T-helper 1 cell treated with Interleukin-12 subunit alpha and Interleukin-12 subunit beta and Interleukin-4 antibody, amounts not matched to agents 30 ng/mL and 1 ng/mL, for 36 hours (primary cell): Measurements from ENCODE around the gene TRIM42. TPM values are rescaled to one million over a fixed set of nuclear protein-coding genes. Genes with fewer than 3 reads are reported as not detected.

ENCODE experiments used
- intact Hi-C: fragments of 100-400 bp; cut with micrococcal nuclease; formaldehyde crosslinking; loops from one replicate; pipeline ENCODE4 v1.15.1; 2024
- total RNA-seq: library from RNA; stranded (reverse); gene quantifications from 2 replicates; pipeline ENCODE4 v1.2.3, GENCODE V29; 2022

Gene TRIM42
- total RNA-seq = not detected in 2 replicates

DNA sequence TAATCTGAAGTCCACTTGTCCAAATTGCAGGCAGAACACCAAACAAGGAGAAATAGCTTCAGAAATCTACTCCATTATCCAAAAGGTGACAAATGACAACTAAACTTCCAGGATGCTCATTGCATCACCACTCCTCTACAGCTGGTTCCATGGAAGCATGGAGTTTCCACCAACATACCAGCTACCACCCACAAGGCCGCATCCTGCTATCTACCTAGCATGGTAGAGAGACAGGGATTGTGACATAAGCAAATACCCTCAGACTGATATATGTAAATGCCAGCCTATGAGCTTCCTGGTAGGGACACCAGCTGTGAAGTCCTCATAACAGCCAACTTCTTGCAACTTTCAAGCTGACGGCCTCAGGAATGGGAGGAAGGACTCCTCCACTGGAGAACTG lies at the start of gene TRIM42:
Gene TRIM42 (plus strand): TSS at position 301 of the 400 bp plus-strand sequence. CDS start 166 bp downstream, outside the sequence.
- intact Hi-C loops = no loop called here

DNA sequence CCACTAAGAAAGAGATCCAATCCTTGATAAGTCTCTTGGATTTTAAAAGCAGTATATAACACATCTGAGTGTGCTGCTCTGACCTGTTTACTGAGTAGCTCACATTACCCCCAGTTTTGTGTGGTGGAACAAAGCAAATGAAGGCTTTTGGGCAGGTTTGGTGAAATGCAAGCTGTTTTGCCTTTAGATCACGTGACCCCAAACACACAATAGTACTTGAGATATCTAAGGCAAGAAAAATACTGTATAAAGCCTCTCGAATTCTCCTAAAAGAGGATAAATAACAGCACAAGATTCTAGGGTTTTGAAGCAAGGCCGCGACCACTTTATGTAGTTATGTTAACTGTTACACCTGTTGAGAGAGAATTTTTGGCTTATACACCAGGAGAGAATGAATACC lies 49.3 kb upstream of the TRIM42 start:
- intact Hi-C loops = no loop called here

DNA sequence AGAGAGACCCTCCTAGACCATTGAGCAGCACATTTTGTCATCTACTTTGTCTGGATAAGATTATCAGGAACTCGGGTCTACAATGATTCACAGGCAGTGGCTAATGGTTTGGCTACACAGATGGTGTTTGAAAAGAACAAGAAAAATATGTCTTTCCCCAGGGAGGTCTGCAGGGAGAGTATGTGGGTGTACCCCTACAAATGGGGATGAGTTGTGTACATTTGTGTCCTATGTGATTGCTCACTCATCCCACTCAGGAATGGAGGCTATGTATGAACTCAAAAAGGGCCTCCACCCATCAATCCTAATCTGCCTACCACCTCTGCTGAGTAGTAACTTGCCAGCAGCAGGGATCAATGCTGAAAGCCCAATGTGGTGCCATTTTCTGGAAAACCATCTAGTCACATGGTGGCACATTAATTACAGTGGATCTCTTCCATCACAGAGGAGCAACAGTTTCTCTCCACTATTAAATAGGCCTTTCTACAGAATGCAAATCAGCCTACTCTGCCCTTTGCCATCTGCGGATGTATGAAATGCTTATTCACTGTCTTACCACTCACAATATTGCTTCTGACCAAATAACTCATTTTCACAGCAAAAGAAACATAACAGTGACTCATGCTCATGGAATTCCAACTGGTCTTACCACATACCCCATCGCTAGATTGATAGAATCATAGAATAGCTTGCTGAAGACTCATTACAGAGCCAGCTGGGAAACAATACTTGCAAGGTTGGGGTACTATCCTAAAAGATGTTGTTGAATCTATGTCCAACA lies 48.3 kb upstream of the TRIM42 start:
- intact Hi-C loops = no loop called here

DNA sequence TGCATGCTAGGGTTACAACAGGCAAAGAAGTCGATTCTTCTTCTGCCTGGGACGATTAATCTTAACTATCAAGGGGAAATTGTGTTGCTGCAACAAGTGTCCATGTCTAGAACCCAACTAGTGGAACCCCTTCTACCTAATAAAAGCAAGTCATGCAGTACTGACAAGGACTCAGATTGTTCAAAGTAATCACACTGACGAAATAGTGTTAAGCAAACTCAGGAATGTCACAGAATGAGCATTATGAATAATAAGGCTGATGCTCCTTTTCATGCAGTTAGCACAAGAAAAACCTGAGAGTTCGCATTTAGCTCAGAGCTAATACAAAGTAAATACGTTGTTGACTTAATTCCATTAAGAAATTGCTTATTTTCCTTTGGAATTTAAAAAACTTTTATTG lies 47.5 kb upstream of the TRIM42 start:
- intact Hi-C loops = no loop called here

DNA sequence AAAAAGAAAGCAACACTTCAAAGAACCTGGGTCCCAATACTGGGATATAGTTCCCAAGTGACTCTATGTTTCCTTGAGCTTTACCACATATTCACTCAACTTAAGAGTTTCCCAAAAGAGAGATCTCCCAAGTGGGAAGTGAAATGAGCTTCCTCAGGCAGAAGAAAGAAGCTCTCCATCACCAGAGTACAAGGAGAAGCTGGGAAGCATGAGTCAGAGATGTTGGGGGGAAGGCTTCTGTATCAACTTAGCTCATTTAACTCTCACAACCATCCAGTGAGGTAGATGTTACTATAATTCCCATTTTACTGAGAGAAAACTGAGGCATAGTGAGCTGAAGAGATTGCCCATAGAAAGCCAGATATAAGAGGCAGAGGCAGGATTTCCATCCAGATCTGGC lies 47.0 kb upstream of the TRIM42 start:
- intact Hi-C loops = no loop called here

DNA sequence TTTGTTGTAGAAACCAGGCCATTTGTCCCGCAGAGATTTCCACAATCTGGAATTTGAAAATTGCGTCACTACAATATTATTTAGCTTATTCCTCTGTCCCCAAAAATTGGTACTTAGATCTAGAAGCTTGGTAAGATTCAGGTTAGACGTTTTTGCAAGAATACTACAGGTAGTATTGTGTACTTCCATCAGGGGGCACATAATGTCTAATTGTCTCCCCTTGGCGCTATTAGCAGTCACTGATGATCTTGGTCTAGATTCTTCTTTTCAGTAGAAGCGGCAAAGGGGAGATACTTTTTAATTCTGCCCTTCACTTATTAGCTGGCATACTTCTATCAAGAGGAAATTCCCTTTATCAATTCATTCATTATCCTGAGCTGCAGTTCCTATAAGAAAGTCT lies 42.6 kb upstream of the TRIM42 start:
- intact Hi-C loops = no loop called here

DNA sequence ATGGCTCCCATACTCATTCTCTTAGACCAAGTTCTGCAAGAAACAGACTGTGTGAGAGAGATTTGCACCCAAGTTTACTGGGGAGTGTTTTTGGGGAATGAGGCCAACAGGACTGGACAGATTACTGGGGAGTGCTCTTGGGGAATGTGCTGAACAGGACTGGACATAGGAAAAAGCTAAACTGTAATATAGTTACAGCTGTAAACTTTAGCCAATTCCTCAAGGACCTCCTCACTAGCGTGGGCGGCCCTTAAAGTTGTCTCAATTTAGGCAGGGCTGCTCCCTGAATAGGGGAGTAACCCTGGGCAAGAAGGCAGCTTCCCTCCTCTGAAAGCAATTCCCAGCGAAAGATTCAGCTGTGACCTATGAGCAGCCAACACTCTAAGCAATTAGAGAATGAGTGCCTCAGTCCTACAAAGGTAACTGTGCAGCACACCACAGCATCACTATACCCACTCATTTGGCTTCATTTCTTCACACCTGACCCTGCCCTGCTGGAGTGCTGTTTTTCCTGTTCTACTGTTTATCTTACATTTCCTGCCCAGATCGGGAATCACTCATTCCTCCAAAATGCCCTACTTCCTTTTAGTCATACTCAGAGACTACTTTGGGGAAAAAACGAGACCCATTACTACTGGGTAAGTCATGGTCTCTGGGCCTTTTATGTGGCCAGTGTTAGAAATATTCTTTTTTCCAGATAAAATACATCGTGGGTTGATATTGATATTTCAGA lies 41.3 kb upstream of the TRIM42 start:
- intact Hi-C loops = no loop called here

DNA sequence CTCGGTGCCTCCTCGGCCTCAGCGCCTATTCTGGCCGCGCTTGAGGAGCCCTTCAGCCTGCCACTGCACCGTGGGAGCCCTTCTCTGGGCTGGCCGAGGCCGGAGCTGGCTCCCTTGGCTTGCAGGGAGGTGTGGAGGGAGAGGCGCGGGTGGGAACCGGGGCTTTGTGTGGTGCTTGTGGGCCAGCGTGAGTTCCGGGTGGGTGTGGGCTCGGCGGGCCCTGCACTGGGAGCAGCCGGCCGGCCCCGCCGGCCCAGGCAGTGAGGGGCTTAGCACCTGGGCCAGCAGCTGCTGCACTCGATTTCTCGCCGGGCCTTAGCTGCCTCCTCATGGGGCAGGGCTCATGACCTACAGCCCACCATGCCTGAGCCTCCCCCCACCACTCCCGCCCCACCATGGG lies 26.6 kb upstream of the TRIM42 start:
- intact Hi-C loops = no loop called here

DNA sequence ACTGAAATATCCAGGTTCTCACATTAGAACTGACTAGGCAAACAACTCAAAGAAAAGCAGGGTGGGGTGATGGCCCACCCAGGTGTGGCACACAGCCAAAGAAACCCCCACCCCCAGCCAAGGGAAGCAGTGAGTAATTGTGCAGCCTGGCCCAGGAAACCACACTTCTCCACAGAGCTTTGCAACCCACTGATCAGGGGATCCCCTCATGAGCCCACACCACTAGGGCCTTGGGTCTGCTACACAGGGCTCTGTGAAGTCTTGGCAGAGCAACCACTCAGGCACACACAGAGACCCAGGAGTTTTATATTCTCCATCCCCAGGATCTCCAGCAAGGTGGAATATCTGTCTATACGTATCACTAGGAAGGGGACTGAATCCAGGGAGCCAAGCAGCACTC lies 22.2 kb upstream of the TRIM42 start:
- intact Hi-C loops = no loop called here

DNA sequence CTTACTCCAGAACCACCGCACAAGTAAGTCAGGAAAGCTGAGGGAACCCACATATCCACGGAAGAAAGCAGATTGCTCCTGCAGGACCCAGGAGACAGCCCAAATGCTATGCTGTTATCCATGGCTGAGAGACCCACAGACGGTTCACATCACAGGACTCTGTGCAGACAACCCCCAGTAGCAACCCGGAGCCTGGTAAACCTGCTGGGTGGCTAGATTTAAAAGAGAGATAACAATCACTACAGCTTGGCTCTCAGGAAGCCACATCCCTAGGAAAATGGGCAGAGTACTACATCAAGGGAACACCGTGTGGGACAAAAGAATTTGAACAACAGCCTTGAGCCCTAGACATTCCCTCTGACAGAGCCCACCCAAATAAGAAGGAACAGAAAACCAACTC lies 13.8 kb upstream of the TRIM42 start:
- intact Hi-C loops = no loop called here

DNA sequence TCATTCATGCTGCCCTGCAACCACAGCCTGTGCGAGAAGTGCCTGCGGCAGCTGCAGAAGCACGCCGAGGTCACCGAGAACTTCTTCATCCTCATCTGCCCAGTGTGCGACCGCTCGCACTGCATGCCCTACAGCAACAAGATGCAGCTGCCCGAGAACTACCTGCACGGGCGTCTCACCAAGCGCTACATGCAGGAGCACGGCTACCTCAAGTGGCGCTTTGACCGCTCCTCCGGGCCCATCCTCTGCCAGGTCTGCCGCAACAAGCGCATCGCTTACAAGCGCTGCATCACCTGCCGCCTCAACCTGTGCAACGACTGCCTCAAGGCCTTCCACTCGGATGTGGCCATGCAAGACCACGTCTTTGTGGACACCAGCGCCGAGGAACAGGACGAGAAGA lies 4.7 kb downstream of the TRIM42 start:
- intact Hi-C loops = no loop called here

DNA sequence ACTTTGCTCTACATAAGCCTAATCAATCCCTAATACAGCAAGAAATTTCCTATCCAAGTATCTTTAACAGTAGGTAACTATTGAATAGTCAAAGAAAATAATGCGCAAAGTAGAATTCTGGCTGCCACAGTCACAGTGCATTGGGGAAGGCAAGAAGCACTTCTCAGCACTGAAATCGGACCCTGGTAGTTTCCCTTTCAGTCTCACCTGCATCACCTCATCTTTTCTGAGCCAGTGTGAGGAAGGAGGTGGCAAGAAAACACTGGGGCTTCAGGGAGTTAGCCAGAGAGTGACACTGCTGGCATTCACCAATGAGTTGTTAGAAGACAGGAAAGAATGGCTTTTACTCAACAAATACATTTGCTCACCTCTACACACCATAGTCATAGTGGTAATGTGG lies 8.3 kb downstream of the TRIM42 start:
- intact Hi-C loops = no loop called here

DNA sequence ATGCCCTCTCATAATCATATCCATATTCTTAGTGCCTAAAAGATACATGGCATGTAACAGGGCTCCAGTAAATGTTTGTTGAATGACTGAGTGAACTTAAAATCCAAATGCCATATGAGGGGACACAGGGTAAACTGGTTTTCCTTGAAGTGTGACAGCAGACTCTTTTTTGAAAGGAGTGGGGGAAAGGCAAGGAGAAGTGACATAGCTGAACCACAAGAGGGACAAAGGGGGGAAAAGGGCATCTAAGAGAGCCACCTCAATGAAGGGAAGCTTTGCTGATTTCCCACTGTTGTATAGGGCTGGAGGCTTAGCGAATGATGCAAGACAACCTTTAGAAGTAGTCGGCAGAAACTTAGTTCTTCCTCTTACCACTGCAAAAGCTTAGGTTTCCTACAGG lies 9.1 kb downstream of the TRIM42 start:
- intact Hi-C loops = no loop called here

DNA sequence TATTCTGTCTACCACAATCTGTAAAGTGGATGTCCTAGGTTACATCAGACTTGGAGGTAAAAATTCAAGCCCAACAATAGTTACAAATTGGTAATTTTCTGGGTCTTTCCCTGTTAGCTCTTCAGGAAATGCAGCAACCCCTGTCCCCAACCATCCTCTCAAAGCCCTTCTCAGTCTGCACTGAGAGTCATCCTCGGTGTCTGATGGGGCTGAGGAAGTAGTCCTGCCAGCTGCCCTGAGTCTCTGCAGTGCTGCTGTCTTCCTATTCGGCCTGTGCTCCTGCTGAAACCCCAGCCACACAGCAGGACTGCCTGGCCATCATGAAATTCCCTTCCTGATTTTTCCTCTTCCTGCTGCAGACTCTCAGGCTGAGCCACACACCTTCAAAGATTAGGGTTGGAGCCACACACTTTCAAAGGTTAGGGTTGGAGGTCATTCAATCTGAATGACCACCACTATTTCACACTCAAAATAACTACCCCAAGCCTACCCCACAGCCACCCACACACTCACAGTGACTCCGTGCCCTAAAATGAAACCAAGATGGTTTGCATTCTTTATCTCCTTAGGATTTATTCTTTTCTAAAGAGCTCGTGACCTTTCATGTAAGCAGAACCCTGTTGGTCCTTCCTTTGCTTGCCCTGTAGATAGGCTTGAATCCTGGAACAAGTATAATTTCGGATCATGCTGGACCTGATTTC lies 17.6 kb downstream of the TRIM42 start:
- intact Hi-C loops = no loop called here

DNA sequence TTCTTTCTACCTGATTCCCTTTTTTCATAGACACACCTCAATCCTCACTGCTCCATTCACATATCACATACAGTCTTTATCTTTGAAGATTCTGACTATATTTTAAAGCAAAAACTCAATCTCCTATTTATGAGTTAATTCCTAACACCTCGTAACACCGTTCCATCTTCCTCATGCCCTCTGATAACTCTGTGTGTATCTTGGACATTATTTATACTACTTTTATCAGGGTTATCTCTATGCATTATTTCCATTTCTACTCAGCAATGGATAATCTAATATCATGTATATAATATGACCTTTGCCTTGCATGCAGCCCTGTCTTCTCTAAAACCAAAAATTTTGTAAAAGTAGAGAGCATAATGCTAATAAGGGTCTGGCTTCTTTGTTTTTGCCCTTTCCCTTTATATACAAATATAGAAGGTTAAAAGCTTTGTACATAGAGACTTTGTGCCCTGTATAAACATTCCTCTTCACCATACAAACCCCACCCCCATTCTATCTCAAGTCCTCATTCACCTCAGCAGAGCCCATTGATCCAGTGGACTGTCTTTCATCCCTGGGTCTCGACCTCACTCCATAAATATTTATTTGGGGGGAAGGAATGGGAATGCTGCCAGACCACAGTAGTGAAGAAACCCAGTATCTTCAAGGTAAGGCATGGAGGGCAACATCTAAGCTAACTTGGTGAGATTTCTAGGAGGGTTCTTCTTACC lies 21.8 kb downstream of the TRIM42 start:
- intact Hi-C loops = no loop called here

DNA sequence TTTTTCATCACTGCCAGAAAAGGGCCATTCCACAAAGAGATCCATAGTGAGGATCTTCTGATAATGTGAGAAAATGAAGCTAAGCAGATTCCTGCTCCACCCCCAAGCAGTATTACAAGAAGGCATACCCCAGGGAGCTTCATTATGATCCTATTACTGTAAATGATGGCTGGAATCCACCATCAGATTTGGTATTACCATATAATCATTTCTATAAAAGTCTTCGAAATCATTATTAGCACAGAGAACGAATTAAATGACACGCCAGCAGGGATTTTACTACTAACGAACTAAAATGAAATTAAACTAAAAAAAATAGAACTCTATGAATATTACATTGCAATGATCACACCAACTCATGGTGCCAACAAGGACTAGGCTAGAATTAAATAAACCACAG lies 24.4 kb downstream of the TRIM42 start:
- intact Hi-C loops = no loop called here

DNA sequence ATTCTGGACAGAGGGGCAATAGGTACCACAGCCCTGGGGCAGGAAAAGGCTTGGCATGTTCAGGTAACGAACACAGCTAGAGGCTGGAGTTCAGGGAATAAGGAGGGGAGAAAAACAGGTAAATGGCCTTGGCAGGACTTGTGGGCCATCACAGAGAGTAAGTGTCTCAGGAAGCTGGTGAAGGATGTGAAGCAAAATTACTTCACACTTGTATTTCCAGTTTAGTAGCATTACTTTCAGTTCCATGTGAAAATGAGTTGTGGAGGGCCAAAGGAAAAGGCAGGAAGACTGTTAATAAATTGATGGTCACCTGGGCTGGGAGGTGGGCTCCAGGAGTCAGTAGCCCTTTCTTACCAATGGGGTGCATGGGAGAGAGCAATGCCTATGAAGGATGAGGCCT lies 25.6 kb downstream of the TRIM42 start:
- intact Hi-C loops = no loop called here

DNA sequence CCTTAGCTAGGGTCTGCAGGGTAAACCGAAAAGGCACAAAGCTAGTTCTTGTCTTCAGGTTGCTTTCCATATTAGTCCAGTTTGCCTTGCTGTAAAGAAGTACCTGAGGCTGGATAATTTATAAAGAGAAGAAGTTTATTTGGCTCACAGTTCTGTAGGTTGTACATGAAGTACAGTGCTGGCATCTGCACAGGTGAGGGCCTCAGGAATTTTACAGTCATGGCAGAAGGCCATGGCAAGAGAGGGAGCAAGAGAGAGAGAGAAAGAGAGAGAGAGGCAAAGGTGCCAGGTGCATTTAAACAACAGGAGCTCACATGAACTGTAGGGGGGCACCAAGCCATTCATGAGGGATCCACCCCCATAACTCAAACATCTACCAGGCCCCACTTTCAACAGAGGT lies 26.9 kb downstream of the TRIM42 start:
- intact Hi-C loops = no loop called here

DNA sequence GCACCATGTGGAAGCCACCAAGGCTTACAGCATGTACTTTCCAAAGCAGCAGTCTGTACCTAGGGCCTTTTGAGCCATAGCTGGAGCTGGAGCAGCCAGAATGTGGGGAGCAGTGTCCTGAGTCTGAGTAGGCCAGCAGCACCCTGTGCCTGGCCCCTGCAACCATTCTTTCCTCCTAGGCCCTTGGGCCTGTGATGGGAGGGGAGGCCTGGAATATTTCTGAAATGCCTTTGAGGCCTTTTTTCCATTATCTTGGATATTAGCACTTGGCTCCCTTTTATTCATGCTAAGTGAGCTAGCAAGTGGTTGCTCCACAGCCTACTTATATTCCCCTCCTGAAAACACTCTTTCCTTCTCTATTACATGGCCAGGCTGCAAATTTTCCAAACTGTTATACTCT lies 28.1 kb downstream of the TRIM42 start:
- intact Hi-C loops = no loop called here

DNA sequence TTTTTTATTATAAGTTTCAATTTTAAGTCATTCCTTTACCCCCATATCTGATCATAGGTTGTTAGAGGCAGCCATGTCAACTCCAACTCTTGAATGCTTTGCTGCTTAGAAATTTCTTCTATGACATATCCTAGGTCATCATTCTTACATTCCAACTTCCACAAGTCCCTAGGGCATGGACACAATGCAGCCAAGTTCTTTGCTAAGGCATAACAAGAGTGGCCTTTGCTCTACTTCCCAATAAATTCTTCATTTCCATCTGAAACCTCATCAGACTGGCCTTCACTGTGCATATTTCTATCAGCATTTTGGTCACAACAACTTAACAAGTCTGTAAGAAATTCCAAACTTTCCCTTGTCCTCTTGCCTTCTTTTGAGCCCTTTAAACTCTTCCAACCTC lies 28.5 kb downstream of the TRIM42 start:
- intact Hi-C loops = no loop called here

DNA sequence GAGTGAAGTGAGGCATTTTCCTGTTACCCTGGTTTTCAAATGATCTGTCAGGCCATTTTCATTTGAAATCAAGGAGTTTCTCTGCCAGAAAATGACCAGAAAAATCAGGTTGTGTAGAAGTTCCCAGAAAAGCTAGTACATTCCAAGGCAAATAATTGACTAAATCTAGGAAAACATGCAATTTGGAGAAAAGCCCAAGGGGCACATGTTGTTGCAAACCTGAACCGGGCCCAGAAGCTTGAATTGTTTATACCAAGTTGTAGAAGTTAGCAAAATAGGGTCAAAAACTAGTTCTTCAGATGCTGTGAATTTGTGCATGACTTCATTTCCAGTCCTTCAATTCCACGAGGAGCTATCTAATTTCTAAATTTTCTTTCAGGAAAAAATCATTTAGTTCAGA lies 31.0 kb downstream of the TRIM42 start:
- intact Hi-C loops = no loop called here

DNA sequence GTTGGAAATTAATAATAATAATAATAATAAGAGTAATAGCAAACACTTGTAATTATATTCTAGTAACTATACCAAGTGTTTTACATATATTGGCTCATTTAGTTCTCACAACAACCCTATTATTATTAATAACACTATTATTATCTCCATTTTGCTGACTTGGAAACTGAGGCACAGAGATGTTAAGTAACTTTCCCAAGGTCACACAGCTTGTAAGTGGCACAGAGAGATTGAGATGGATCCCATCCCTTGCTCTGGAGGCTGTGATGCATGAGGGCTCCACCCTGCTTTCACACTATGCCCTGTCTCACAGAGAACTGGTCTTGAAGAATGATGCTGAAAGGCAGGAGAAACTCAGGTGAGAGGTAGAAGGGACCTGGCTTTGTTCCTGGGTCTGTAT lies 31.9 kb downstream of the TRIM42 start:
- intact Hi-C loops = no loop called here
